ENCODE measurements around the gene USH1C.

- TF ChIP-seq POLR2A (IDR thresholded peaks at IDR 0.05) = no peak
- no peak for TF ChIP-seq CTCF (IDR thresholded peaks at IDR 0.05)
Observed at GRCh38 chr11:17560281-17561110, 16.3 kb upstream of the USH1C start.
